Fibroblast of lung (primary cell): ENCODE results near the gene SCGB3A1. TPM values are rescaled to one million over a fixed set of nuclear protein-coding genes. Genes with fewer than 3 reads are reported as not detected.

Experiments
- DNase-seq, 2 donors: peaks; one replicate each; pipeline versions ENCODE4 v3.0.0 to v3.0.0-alpha.2; 2010; ENCODE audit warnings: low read depth in 2 of 2
- H2AFZ ChIP-seq: 2 replicates; pipeline ENCODE4 v1.5.1; 2012; ENCODE audit warnings: low read length, control low read depth, inconsistent platforms
- H3K27ac ChIP-seq: 2 replicates; pipeline ENCODE4 v1.5.1; 2011; ENCODE audit warnings: low read length, control low read depth; ENCODE audit not compliant: insufficient read depth
- H3K27me3 ChIP-seq: 2 replicates; pipeline ENCODE4 v1.5.1; 2011; ENCODE audit warnings: mild to moderate bottlenecking, low read length; ENCODE audit not compliant: control insufficient read depth, insufficient read depth
- H3K36me3 ChIP-seq: 2 replicates; pipeline ENCODE4 v1.5.1; 2011; ENCODE audit warnings: low read length; ENCODE audit not compliant: control insufficient read depth, insufficient read depth
- H3K4me1 ChIP-seq: 2 replicates; pipeline ENCODE4 v1.5.1; 2011; ENCODE audit warnings: low read length; ENCODE audit not compliant: control insufficient read depth, insufficient read depth; ENCODE audit errors: extremely low read depth
- H3K4me2 ChIP-seq: 2 replicates; pipeline ENCODE4 v1.5.1; 2011; ENCODE audit warnings: low read length, control low read depth; ENCODE audit not compliant: insufficient read depth; ENCODE audit errors: extremely low read depth
- H3K4me3 ChIP-seq, 4 experiments: fragments of 200-600 bp in 1 of 4; sonication (generic) in 1 of 4; replicated peaks in 1 of 4; 2 replicates each; pipeline ENCODE4 v1.5.1; 2011 to 2016; ENCODE audit warnings: low read length in 4 of 4, low read depth in 3 of 4, mild to moderate bottlenecking in 3 of 4, control low read depth in 2 of 4, inconsistent platforms in 1 of 4, mixed read lengths in 1 of 4; ENCODE audit not compliant: insufficient read depth in 1 of 4; ENCODE audit errors: control extremely low read depth in 1 of 4
- H3K79me2 ChIP-seq: 2 replicates; pipeline ENCODE4 v1.5.1; 2012; ENCODE audit warnings: mild to moderate bottlenecking, low read length, inconsistent platforms; ENCODE audit not compliant: control insufficient read depth, insufficient read depth
- H3K9ac ChIP-seq: 2 replicates; pipeline ENCODE4 v1.5.1; 2011; ENCODE audit warnings: mild to moderate bottlenecking, low read length, control low read depth; ENCODE audit not compliant: insufficient read depth
- H3K9me3 ChIP-seq: 2 replicates; pipeline ENCODE4 v1.5.1; 2012; ENCODE audit warnings: low read depth, low read length; ENCODE audit not compliant: control insufficient read depth, insufficient read depth
- H4K20me1 ChIP-seq: 2 replicates; pipeline ENCODE4 v1.5.1; 2011; ENCODE audit warnings: low read length; ENCODE audit not compliant: control insufficient read depth, insufficient read depth; ENCODE audit errors: extremely low read depth
- CTCF ChIP-seq, 2 donors: IDR thresholded peaks in 1 of 2; conservative IDR thresholded peaks in 1 of 2; 1 replicate in 1 of 2; 2 replicates in 1 of 2; pipeline ENCODE4 v1.5.1; 2011 to 2012; ENCODE audit warnings: low read length in 2 of 2, control low read depth in 1 of 2, inconsistent platforms in 1 of 2, low read depth in 1 of 2, mild to moderate bottlenecking in 1 of 2
- EZH2 ChIP-seq: IDR thresholded peaks from 2 replicates; pipeline ENCODE4 v1.5.1; 2012; ENCODE audit warnings: low read length, control low read depth, mild to moderate bottlenecking; ENCODE audit errors: missing control alignments
- polyA plus RNA-seq, 2 donors: library from polyadenylated mRNA; depleted of rRNA in 1 of 2; stranded (reverse) in 1 of 2; unstranded in 1 of 2; fragments of >200 nt; gene quantifications; 2 replicates each; pipeline ENCODE4 v1.2.1, GENCODE V29; 2011 to 2012; ENCODE audit warnings: missing spikeins in 1 of 2
- total RNA-seq: library from RNA; depleted of rRNA; stranded (reverse); fragments of >200 nt; gene quantifications from 2 replicates; pipeline ENCODE4 v1.2.1, GENCODE V29; 2014

Gene SCGB3A1
- total and polyA plus RNA-seq, 2 donors (not counting 1 experiment from before 2014, with no cell fraction given), result not detected

GRCh38 chr5:180639287-180639686, 48.0 kb upstream of the SCGB3A1 start:
- no peak overlapping the region for H3K4me3 ChIP-seq
- H3K4me2 ChIP-seq, result no peak overlapping the region
- no peak overlapping the region for H3K27ac ChIP-seq
- H3K4me1 ChIP-seq, result no peaks in the 10 kb centered on the region
- H2AFZ ChIP-seq, result no peak overlapping the region
- H4K20me1 ChIP-seq, result no peaks in the 10 kb centered on the region
- no peaks in the 10 kb centered on the region for H3K9me3 ChIP-seq
- H3K79me2 ChIP-seq, result no peaks in the 10 kb centered on the region
- H3K27me3 ChIP-seq, result no peaks in the 10 kb centered on the region
- no peak for DNase-seq
- no peak overlapping the region for H3K9ac ChIP-seq
- H3K36me3 ChIP-seq, result no peaks in the 10 kb centered on the region
- TF ChIP-seq CTCF (conservative IDR thresholded peaks at IDR 0.05 in 1 of 2, IDR thresholded peaks at IDR 0.05 in 1 of 2; ENCODE audit: low read depth in 1 of 2, low read length in 2 of 2) (no peak), EZH2 (no peak)

- no peak overlapping the region for H3K4me3 ChIP-seq
- DNase-seq, result no peak
- TF ChIP-seq CTCF (conservative IDR thresholded peaks at IDR 0.05 in 1 of 2, IDR thresholded peaks at IDR 0.05 in 1 of 2; ENCODE audit: low read depth in 1 of 2, low read length in 2 of 2) (no peak), EZH2 (no peak)
- no peaks in the 10 kb centered on the region for H3K79me2 ChIP-seq
- H3K27me3 ChIP-seq, result no peaks in the 10 kb centered on the region
- H2AFZ ChIP-seq, result no peak overlapping the region
- H3K27ac ChIP-seq, result no peak overlapping the region
- no peaks in the 10 kb centered on the region for H4K20me1 ChIP-seq
- no peak overlapping the region for H3K4me2 ChIP-seq
- H3K36me3 ChIP-seq, result no peaks in the 10 kb centered on the region
- no peaks in the 10 kb centered on the region for H3K9me3 ChIP-seq
- no peaks in the 10 kb centered on the region for H3K4me1 ChIP-seq
- H3K9ac ChIP-seq, result no peak overlapping the region
Measured at GRCh38 chr5:180637962-180638680, 46.8 kb upstream of the SCGB3A1 start.

DNA sequence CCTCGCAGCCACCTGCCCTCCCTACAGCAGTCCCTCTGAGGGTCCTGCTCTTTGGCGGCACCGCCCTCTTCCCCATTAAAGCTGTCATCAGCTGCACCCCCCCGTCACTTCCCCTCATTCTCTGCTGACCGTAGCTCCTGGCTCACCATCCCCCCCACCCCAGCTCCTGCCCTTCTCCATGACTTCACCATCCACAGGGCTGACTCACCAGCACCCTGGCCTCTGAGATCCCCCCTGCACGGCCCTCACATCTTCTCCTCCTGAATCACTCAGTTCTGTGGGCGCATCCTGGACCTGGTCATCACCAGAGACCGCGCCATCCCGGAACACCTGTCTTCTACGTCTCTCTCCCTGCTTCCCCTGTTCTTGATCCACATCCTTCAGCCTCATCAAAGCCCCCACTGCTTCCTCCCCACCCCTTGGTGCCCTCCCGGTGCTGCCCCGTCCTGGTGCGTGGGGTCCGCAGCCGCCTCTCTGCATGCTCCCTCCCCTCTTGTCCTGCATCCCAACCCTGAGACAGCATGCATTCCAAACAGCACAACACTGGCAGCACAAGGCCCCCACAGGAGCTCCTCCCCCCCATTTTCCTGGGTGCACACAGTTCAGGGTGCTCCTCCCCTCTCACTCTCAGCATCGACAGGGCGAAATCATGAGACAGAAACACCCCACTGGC, 45.2 kb upstream of the SCGB3A1 start:
- Histone ChIP-seq H3K9me3 (no peaks in the 10 kb centered on the region), H3K27ac (no peak overlapping the region), H3K4me2 (no peak overlapping the region), H3K36me3 (no peaks in the 10 kb centered on the region), H3K9ac (no peak overlapping the region), H2AFZ (no peak overlapping the region), H3K27me3 (no peaks in the 10 kb centered on the region), H4K20me1 (no peaks in the 10 kb centered on the region), H3K4me3 (no peak overlapping the region), H3K79me2 (no peaks in the 10 kb centered on the region), H3K4me1 (no peaks in the 10 kb centered on the region)
- TF ChIP-seq EZH2, result no peak
- no peak for TF ChIP-seq CTCF (conservative IDR thresholded peaks at IDR 0.05 in 1 of 2, IDR thresholded peaks at IDR 0.05 in 1 of 2; ENCODE audit: low read depth in 1 of 2, low read length in 2 of 2)
- peak in 1 of 2 donors; percentile 79 for DNase-seq
